Transverse colon (tissue), 4 donors: ENCODE results near the gene SGCE.

ENCODE experiments used
- EP300 ChIP-seq: sonication (generic); formaldehyde crosslinking; IDR thresholded peaks from one replicate; pipeline ENCODE4 v1.6.1; 2017; ENCODE audit warnings: antibody characterized with exemption, low read depth
- POLR2A ChIP-seq: fragments of 450-650 bp; IDR thresholded peaks from one replicate; pipeline ENCODE4 v1.6.1; 2016; ENCODE audit warnings: antibody characterized with exemption, mild to moderate bottlenecking, moderate library complexity
- POLR2AphosphoS5 ChIP-seq, 3 donors: sonication (generic); formaldehyde crosslinking; IDR thresholded peaks; one replicate each; pipeline ENCODE4 v1.6.1; 2016; ENCODE audit warnings: antibody characterized with exemption in 3 of 3
- TF ChIP-seq, protein P1 (sequence below), 5 experiments: fragments of 200-600 bp in 3 of 5; fragments of 450-650 bp in 2 of 5; sonication (generic) in 3 of 5; IDR thresholded peaks; 1 replicate in 2 of 5; 2 replicates in 3 of 5; pipeline ENCODE4 v1.5.1; 2016 to 2017; ENCODE audit warnings: antibody characterized with exemption in 5 of 5, inconsistent platforms in 3 of 5, mild to moderate bottlenecking in 2 of 5, moderate library complexity in 1 of 5

DNA sequence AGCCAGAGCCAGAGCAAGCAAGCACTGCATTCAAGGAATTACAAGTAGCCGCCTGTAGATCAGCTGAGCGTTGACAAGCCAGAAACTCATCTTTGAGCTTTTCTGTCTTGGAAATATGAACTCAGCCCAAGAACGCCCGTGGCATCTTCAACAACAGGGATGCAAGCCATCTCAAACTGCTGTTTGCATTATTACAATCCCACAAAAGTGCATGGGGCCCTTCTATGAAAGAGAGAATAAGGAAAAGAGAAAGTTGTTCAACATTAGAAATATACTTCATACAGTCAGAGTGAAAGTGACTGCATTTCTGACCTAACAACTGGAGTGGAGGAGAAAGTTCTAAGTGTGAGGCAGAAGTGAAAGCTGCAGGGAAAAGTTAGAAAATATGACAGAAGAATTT is 6.5 kb downstream of the SGCE start:
- TF ChIP-seq, protein P1, sequence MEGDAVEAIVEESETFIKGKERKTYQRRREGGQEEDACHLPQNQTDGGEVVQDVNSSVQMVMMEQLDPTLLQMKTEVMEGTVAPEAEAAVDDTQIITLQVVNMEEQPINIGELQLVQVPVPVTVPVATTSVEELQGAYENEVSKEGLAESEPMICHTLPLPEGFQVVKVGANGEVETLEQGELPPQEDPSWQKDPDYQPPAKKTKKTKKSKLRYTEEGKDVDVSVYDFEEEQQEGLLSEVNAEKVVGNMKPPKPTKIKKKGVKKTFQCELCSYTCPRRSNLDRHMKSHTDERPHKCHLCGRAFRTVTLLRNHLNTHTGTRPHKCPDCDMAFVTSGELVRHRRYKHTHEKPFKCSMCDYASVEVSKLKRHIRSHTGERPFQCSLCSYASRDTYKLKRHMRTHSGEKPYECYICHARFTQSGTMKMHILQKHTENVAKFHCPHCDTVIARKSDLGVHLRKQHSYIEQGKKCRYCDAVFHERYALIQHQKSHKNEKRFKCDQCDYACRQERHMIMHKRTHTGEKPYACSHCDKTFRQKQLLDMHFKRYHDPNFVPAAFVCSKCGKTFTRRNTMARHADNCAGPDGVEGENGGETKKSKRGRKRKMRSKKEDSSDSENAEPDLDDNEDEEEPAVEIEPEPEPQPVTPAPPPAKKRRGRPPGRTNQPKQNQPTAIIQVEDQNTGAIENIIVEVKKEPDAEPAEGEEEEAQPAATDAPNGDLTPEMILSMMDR (IDR thresholded peaks at IDR 0.05), result no peak
- TF ChIP-seq POLR2A (no peak), POLR2AphosphoS5 (IDR thresholded peaks at IDR 0.05) (no peak), EP300 (no peak)
